NCI-H460 (cell line): Measurements from ENCODE around the gene LAMA2. TPM values are rescaled to one million over a fixed set of nuclear protein-coding genes. Genes with fewer than 3 reads are reported as not detected.
"Not testable (repeated sequence)": the region's sequence is repeated elsewhere in the genome, so short reads cannot be mapped to it uniquely, and the experiment has no call there.

Experiments used
- DNase-seq: peaks from one replicate; pipeline ENCODE4 v3.0.0-alpha.2; 2016; ENCODE audit warnings: low read depth; ENCODE audit errors: extremely low read depth
- total RNA-seq: library from RNA; depleted of rRNA; stranded (reverse); fragments of >200 nt; shearing (Covaris generic); gene quantifications from 2 replicates; pipeline ENCODE4 v1.2.3, GENCODE V29; 2014

Gene LAMA2
- total RNA-seq, 1 experiment from 2014 or later = 0.74 TPM

DNA sequence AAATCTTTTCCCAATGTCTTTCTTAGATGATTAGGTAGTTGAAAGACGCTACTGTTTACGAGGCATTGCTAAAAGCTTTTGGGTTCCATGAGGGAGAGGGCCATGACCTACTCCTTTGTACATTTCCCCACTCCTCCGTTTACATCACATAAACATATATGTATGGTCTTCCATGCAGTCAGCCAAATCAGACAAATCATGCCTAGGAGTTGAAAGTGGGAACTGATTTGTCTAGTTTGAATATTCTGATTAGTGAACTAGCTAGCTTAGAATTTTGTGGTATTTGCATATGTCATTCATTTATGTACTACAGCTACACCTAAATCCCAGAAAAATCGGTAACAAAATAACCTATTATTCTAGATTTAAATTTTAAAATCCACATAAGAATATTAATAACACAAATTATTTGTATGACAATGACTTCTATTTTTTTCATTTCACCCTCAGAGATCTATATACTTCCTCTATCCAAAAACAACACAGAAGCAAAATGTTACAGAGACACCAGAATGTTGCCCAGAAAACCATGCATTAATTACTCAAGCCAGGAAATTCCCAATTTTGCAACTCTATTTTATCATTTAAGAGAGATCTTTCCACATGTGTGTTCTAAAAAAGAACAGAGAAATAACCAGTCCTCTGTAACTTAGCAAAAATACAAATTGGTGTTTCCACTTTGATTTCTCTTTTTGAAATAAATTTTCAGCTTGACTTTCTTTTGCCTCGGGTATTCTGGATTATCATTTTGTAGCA, 231.9 kb downstream of the LAMA2 start:
- no peak for DNase-seq

DNA sequence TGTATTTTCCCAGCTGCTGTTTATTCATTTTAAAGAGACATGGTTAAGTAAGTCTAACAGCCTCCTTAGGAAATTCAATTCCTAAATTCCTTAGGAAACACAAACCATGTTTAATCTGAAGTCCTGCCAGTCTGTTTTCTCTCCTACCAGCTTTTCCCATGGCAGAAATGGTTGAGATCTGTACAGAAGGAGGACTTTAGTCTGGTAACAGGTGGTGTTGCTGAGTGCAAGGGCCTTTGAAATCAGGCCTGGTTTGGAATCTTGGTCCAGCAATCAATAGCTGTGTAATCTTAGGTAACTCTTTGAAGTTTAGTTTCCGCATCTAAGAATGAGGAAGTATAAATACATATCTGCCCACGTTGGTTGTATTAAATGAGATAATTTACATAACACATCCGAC, 232.5 kb downstream of the LAMA2 start:
- DNase-seq = no peak

DNA sequence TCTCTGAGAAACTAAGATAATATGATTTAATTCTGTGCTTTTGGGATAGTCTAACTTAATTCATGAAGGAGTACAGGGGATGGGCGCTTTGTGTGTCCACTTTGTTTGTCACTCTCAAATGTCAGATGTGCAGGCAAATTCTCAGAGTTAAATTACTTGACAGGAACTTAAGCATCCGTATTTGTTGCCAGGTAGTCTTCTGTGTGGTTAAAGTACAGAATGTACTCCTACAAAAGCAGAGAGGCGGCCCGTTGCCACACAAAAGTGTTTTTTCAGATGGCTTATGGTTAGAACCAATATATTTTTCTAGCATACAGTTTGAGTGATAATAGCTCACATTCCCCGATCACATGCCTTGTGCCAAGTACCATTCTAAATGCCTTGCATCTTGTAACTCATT, 234.4 kb downstream of the LAMA2 start:
- no peak for DNase-seq

DNA sequence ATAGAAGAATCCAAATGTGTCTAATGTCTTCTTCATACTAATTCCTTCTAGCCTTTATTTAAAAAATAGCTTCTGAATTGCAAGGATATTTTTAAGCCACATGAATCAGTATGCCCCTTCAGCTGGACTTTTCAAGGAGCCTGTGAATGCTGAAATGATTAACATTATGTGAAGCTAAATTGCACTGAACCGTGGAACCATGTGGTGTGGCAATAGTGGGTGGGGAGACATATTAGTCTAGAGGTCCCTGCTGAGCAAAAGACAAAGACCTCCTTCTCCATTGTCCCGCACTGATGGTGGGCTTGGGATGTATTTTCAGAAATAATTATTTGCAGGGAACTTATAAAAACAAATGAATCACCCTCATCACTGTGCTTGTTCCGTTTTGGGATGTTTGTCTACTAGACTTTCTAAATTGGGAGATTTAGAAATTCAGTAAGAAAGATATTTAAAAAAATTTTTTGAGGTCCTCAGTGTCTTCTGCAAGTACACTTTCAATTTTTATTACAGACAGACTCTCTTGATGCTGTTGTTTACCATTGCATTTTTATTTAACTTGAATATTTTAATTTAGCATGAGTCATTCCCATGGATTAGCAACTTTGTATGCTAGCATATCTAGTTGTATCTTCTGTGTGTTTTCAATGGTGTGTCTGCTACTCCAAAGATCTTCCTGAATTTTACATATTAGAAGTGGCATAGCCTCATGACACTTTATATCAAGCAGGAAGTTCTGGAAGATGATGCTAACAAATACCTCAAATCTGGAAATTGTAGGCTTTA, 238.1 kb downstream of the LAMA2 start:
- no peak for DNase-seq

DNA sequence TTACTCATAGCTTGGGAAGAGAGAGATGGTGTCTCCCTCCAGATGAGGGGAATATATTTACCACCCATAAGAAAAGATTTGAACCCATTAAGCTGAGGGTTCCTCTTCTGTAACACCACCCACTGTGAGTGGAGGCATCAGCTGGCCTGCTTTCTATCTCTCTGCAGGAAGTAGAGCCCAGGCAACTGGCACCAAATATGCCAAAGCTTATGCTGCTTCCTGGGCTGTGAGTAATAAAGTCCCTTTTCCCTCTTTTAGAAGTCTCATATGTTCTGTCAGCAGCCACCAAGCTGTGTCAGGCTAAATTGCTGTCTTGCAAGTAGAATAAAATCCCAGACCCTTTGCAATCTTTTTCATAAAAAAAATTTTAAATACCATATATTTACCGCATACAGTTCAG, 241.4 kb downstream of the LAMA2 start:
- no peak for DNase-seq

DNA sequence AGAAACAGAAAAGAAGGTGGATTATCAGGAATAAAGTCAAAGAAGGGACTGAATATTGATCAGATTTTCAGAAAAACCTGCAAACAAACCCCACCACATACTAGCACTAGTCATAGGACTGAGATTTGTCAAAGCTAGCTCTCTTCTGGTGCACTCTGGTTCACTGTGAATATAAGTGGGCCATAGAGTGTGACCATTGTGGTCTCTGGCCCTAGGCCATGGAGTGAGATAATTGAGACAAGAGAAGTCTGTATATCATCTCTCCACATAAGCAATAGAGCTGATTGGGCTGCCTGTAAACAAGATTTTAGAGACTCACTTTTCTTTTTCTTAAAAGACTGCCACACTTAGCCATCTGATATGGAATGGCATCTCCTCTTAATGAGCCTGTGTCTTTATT, 247.2 kb downstream of the LAMA2 start:
- DNase-seq = no peak

DNA sequence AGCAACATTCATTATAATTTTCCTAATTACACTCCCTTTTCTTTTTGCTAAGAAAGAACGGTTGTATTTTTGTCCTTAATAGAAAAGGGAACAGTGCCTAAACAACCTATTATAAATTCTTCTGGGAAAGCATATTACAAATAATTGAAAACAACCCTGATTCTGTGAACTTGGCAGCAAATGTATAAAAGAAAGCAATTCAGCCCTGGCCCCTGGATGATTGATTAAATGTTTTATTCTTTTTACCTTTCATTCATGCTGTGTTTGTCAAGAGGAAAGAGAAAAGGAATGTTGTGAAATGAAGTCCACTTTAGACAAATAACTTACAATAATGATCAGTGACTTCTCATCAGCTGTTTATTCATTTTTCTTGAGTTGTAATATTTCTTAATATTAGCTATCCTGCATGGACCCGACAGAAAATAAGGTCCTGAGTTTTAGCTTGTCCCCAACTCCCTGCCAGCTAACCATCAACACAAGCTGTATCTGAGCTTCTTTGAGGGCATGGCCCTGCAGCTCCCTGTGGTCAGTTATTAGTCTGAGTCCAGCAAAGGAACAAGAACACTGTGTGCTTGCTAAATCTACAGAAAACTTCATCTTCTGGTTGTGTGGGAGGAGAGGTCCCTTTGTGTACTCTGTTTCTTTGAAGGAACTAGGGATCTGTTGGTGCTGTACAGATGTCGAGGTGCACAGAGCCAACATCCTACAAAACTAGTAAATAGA, 248.2 kb downstream of the LAMA2 start:
- no peak for DNase-seq

DNA sequence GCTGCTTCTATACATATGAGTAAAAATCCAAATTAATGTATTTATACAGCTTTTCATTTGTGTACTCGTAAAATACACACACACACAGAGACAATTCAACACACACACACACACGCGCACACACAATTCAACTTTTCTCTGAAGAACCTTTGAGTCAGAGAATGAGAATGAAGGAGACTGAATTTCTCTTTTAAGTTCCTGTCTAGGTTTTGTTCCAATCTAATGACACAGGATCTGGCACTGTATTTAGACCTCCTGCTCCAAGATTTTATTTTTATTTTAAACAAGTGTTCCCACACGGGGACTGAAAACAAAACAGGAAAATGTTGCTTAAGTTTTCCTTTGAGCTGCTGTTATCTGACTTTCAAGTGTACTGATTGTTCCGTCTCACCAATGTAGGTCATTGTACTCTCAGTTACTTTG, 250.8 kb downstream of the LAMA2 start:
- no peak for DNase-seq

DNA sequence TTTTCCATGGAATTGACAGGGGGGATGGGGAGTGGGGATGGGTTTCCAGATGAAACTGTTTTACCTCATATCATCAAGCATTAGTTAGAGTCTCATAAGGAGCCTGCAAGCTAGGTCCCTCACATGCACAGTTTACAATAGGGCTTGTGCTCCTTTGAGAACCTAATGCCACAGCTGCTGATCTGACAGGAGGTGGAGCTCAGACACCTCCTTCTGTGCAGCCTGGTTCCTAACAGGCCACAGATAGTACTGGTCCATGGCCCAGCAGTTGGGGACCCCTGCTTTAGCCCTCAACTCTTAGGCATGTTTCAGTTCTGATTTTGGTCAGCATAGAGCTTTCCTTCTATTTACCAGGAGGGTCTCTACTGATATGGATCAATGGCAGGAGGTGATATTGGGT, 251.6 kb downstream of the LAMA2 start:
- DNase-seq = no peak

DNA sequence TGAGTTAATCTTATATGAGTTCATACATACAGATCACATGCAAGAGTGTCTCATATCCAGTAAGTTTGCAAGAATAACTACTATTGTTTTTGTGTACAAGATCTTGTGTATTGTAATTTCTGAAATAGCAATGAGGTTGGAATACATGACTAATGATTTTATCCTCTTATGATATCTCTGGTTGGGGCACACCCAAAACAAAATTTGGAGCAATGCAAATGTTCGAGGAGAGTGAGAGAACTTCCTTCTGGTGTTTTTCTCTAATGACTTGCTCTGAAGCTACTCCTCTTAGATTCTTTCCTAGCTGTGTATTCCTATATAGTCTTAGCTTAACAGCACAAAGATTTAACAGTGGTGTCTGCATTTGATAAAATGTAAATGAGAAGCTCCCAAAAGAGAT, 252.5 kb downstream of the LAMA2 start:
- DNase-seq = no peak

DNA sequence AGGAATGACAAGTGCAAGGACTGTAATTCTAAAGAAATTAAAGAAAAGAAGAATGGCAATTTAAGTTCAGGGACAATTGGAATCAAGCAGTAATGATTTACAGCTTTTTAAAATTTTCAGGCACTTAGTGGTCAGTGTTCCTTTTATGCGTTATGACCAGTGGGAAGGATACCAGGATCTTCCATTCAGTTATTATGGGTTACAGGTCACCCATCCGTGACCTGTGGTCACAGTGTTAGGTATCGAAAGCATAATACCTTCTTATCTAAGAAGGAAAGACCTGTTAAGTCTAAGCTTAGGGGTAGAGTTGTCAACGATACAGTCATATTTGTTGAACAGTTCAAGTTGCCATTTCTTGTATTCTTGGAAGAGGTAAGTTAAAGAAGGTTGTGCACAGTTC, 253.8 kb downstream of the LAMA2 start:
- no peak for DNase-seq

DNA sequence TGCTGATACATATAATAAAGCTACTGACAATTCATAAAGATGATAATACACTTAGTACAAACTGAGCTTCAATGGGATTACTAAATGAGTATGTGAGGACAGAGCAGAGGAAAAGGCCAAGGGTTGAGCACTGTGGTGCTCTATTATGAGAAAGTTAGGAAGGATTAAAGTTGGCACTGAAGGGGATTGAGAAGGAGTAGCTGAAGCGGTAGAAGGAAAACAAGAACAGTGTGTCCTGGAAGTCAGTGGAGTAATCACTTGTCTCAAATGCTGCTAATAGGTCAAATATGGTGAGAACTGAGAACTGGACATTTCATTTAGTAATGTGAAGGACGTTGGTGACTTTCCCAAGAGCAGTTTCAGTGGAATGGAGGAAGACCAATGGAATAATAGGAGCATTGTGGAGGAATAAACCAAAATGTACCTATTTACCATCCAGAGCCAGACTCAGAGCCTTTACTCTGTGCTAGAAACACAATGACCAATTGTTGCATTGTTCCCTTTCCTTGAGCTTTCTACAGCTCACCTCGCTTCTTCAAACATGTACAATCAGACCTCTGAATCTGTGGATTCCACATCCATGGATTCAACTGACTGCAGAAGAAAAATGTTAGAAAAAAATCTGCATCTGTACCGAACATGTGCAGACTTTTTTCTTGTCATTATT, 255.9 kb downstream of the LAMA2 start:
- no peak for DNase-seq

DNA sequence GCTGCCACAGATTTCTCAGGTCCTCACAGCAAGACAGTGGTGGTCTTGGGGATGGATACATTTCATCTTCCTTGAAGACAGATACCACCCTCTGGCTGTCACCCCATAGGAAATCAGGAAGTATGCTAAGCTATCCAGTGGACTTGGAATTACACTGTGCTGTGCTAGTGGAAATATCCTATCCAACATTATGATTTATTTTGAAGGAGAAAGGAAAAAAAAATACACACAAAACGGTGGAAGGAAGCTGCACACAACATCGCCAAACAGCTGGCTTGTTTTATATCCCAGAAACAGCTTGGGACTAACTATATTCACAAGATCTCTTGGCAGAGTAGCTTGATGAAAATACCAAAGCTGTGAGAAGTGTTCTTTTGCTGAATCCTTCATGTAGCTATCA, 257.6 kb downstream of the LAMA2 start:
- no peak for DNase-seq

DNA sequence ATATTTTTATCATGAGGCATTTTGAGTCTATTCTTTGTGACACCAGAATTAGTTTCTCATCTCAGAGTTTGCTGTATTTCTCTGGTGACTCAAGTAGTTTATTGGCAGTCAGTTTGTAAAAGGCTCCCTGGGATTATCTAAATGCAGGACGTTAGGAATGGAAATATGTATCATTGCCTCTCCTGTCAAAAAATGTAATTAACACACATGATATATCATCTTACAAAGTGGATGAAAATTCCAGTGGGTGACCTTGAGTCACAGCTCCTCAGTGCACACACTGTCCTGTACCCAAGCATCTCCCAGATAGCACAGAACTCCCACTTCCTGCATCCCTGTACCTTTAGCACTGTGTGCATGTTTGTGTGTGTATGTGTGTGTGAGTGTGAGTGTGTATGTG, 258.6 kb downstream of the LAMA2 start:
- no peak for DNase-seq

DNA sequence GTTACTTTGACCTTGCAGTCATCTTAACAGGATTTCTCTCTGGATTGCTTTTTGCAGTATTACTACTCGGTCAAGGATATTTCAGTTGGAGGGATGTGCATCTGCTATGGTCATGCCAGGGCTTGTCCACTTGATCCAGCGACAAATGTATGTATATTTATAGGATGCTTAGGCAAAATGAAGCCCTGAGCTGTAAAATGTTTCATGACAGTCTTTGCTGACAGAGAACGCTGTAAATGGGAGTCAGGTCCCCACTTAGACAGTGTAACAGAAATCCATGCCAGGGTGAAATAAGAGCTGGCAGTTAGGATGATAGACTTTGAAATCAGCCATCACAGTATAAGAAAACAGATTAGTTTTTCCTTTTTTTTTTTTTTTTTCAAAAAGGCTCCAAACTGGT, 264.0 kb downstream of the LAMA2 start:
- no peak for DNase-seq

DNA sequence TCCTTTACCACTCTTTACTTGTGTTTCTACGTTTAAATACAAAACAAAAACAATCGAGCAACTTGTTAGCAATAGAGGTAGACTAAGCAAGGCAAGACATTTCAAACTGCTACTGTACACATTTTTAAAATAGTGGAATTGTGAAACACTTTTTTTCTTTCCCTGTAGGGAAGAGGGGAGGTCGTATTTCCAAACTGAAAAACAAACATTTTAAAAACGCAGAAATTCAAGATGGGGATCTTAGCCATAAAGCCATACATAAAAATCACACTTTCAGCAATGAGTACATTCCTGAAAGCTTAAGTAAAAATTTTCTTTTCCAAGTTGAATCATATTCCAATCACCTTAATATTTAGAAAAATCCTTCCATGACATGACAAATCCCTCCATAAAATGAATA, 267.6 kb downstream of the LAMA2 start:
- DNase-seq = no peak

DNA sequence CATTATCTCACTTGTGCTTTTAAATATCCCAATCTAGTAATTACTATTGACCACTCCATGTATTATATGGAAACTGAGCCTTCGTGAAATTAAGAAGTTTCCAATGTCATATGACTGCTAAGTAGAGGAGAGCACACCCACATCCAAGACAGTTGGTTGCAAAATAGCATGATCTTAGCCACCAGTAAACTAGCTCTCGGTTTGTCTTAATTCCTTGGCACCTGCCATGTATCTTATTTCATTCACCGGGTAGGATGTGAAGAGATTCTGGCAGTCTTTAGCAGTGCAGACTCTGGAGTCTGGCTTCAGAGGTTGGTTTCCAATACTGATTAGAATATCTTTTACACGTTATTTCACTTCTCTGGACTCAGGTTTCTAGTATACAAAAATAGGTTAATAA, 270.3 kb downstream of the LAMA2 start:
- no peak for DNase-seq

DNA sequence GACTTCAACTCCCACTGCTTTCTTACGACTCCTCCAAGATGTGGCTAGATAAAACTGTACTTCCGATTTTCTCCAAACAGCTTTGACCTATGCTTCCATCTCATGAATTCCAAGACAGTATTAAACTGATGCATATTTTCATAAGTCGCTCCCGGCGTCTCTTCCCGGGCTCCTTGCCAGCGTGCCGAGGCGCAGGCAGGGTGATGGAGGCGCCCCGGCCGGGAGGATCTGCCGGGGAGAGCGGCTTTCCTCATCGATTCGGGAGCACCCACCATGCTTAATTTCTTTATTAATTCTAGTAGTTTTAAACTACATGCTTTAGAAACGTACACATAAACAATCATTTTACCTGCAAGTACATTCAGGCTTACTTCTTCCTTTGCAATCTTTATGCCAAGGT, 276.3 kb downstream of the LAMA2 start:
- DNase-seq = not testable (repeated sequence)

DNA sequence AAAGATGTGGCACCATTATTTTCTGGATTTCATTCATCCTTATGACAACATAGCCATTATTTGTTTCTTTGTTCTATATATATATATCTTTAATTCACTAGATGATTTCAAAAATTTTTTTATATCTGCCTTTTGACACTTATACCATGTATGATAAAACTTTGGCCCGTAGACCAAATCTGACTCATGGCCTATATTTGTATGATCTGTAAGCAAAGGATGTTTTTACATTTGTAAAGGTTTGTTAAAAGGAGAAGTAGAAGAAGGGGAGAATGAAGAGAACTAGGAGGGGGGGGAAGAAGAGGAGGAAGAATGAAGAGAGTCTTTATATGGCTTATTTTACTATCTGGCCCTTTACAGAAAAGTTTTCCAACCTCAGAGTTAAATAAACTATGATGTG, 279.7 kb downstream of the LAMA2 start:
- no peak for DNase-seq

DNA sequence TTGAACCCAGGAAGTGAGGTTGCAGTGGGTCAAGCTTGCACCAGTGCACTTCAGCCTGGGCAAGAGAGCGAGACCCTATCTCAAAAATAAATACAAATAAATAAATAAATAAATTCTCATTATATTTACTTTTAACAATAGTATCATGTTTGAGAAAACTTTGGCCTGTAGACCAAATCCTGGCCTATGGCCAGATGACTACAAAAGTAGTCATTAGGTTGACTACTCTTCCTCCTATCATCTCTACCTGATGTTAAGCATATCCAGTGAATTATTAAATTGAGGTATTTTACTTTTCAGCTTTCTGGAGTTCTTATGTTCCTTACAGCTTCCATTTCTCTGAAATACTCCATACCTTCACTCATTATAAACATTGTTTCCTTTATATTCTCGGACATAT, 280.6 kb downstream of the LAMA2 start:
- DNase-seq = no peak

DNA sequence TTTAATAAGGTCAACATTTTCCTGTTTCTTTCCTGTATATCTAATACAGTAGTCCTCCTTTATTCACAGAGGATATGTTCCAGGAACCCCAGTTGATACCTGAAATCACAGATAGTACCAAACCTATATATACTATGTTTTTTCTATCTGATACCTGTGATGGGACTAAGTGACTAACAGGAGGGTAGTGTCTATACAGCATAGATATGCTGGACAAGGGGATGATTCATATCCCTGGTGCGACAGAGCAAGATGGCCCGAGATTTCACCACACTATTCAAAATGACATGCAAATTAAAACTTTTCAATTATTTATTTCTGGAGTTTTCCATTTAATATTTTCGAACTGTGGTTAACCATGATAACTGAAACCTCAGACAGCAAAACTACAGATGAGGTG, 281.1 kb downstream of the LAMA2 start:
- no peak for DNase-seq
